Trophoblast cell (in vitro differentiated cells and primary cell): Measurements from ENCODE around the gene CPNE9.

Experiments
- DNase-seq, 2 donors: peaks; one replicate each; pipeline ENCODE4 v3.0.0-alpha.2; 2016
- H2AFZ ChIP-seq: 2 replicates; pipeline ENCODE4 v1.6.1; 2013; ENCODE audit warnings: low read length, moderate library complexity, mild to moderate bottlenecking; ENCODE audit not compliant: insufficient read depth, poor library complexity
- H2AK5ac ChIP-seq: 2 replicates; pipeline ENCODE4 v1.6.1; 2013; ENCODE audit warnings: mild to moderate bottlenecking, low read length
- H2BK120ac ChIP-seq: 2 replicates; pipeline ENCODE4 v1.6.1; 2013; ENCODE audit warnings: low read length, mild to moderate bottlenecking, moderate library complexity; ENCODE audit not compliant: insufficient read depth, poor library complexity
- H2BK12ac ChIP-seq: 2 replicates; pipeline ENCODE4 v1.6.1; 2013; ENCODE audit warnings: mild to moderate bottlenecking, low read length, moderate library complexity
- H2BK5ac ChIP-seq: 2 replicates; pipeline ENCODE4 v1.6.1; 2013; ENCODE audit warnings: low read length, low read depth, moderate library complexity, mild to moderate bottlenecking; ENCODE audit not compliant: poor library complexity
- H3K14ac ChIP-seq: 2 replicates; pipeline ENCODE4 v1.6.1; 2013; ENCODE audit warnings: mild to moderate bottlenecking, low read length
- H3K18ac ChIP-seq: 2 replicates; pipeline ENCODE4 v1.6.1; 2013; ENCODE audit warnings: mild to moderate bottlenecking, low read length
- H3K23ac ChIP-seq: 2 replicates; pipeline ENCODE4 v1.6.1; 2013; ENCODE audit warnings: low read length
- H3K27ac ChIP-seq: 2 replicates; pipeline ENCODE4 v1.5.1; 2013; ENCODE audit warnings: low read depth, mild to moderate bottlenecking, inconsistent platforms, low read length, moderate library complexity
- H3K27me3 ChIP-seq: 2 replicates; pipeline ENCODE4 v1.6.1; 2013; ENCODE audit warnings: inconsistent platforms, mild to moderate bottlenecking, low read length, moderate library complexity; ENCODE audit not compliant: insufficient read depth
- H3K36me3 ChIP-seq, 2 experiments: 1 replicate in 1 of 2; 2 replicates in 1 of 2; pipeline ENCODE4 v1.6.1; 2013; ENCODE audit warnings: low read length in 2 of 2, mild to moderate bottlenecking in 2 of 2, moderate library complexity in 1 of 2; ENCODE audit not compliant: insufficient read depth in 2 of 2, control insufficient read depth in 1 of 2
- H3K4ac ChIP-seq: 2 replicates; pipeline ENCODE4 v1.6.1; 2013; ENCODE audit warnings: low read depth, mild to moderate bottlenecking, low read length, moderate library complexity
- H3K4me1 ChIP-seq, 2 experiments: 1 replicate in 1 of 2; 2 replicates in 1 of 2; pipeline ENCODE4 v1.6.1; 2013; ENCODE audit warnings: low read length in 2 of 2, mild to moderate bottlenecking in 2 of 2, moderate library complexity in 1 of 2; ENCODE audit not compliant: insufficient read depth in 2 of 2, control insufficient read depth in 1 of 2
- H3K4me2 ChIP-seq: 2 replicates; pipeline ENCODE4 v1.6.1; 2013; ENCODE audit warnings: inconsistent platforms, mild to moderate bottlenecking, low read length, moderate library complexity
- H3K4me3 ChIP-seq: 2 replicates; pipeline ENCODE4 v1.5.1; 2013; ENCODE audit warnings: mild to moderate bottlenecking, low read depth, low read length, inconsistent platforms
- H3K79me1 ChIP-seq: one replicate; pipeline ENCODE4 v1.6.1; 2013; ENCODE audit warnings: low read length
- H3K79me2 ChIP-seq: 2 replicates; pipeline ENCODE4 v1.6.1; 2013; ENCODE audit warnings: low read length, mild to moderate bottlenecking; ENCODE audit not compliant: control insufficient read depth, insufficient read depth, poor library complexity
- H3K9ac ChIP-seq: 2 replicates; pipeline ENCODE4 v1.6.1; 2013; ENCODE audit warnings: mild to moderate bottlenecking, low read length
- H3K9me3 ChIP-seq: 2 replicates; pipeline ENCODE4 v1.6.1; 2013; ENCODE audit warnings: low read depth, mild to moderate bottlenecking, control low read depth, inconsistent platforms, low read length; ENCODE audit not compliant: insufficient read depth
- H4K12ac ChIP-seq: 2 replicates; pipeline ENCODE4 v1.6.1; 2013; ENCODE audit warnings: low read depth, mild to moderate bottlenecking, low read length, moderate library complexity
- H4K8ac ChIP-seq: 2 replicates; pipeline ENCODE4 v1.6.1; 2013; ENCODE audit warnings: low read depth, mild to moderate bottlenecking, low read length, moderate library complexity
- H4K91ac ChIP-seq: one replicate; pipeline ENCODE4 v1.6.1; 2013; ENCODE audit warnings: low read depth, mild to moderate bottlenecking, low read length, moderate library complexity
- WGBS: extraction: QIAGEN DNeasy Blood & Tissue Kit; methylation state at CpG from one replicate; pipeline ENCODE4 v1.1.7; 2013; ENCODE audit warnings: missing lambda C conversion rate; ENCODE audit not compliant: insufficient read length, insufficient coverage; ENCODE audit errors: extremely low coverage; 5-methylcytosine and 5-hydroxymethylcytosine counted together

Gene CPNE9

DNA sequence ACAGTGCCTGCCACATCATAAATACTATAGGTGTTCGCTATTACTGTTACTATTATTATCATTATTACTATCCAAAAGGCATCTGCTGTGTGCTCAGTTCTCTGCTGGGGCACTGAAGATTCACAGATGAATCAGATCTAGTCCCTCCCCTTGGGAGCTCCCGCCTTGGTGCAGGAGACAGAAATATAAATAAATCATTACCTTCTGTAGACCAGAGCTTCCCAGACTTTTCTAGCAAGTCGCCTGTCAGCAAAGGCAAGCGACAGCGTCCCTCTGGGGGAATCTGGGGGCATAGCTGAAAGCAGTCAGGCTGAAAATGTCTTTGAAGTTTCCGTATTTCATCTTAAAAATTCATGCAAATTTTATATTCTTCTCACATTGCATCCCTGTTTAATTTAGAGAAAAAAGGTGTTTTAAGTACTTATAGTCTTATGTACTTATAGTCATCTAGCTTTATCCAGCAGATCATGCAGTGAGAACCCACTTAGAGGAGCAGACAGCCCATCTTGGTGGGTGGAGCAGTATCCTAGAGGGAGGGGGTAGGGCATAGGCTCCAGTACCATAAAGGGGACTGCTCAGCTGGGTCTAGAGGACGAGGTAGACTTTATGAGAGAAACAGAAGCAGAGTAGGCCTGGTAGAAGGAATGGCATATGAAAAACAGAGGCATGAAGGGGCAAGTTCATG is 17.5 kb downstream of the CPNE9 start:
- no CpG with 5 or more reads among the region's 7 CpGs for WGBS
- H3K4ac ChIP-seq: no peak overlapping the region
- no peaks in the 10 kb centered on the region for H3K27me3 ChIP-seq
- no peaks in the 10 kb centered on the region for H3K4me1 ChIP-seq
- H3K79me2 ChIP-seq: no peaks in the 10 kb centered on the region
- no peak overlapping the region for H2AFZ ChIP-seq
- no peak overlapping the region for H4K91ac ChIP-seq
- H3K23ac ChIP-seq: no peak overlapping the region
- no peaks in the 10 kb centered on the region for H3K9me3 ChIP-seq
- no peak overlapping the region for H2AK5ac ChIP-seq
- H3K79me1 ChIP-seq: no peaks in the 10 kb centered on the region
- H2BK120ac ChIP-seq: no peak overlapping the region
- H3K4me2 ChIP-seq: no peak overlapping the region
- no peak overlapping the region for H3K14ac ChIP-seq
- H3K4me3 ChIP-seq: no peak overlapping the region
- H3K18ac ChIP-seq: no peak overlapping the region
- DNase-seq: no peak
- no peak overlapping the region for H4K8ac ChIP-seq
- no peak overlapping the region for H3K9ac ChIP-seq
- H2BK12ac ChIP-seq: no peak overlapping the region
- H3K27ac ChIP-seq: no peak overlapping the region
- H3K36me3 ChIP-seq: no peaks in the 10 kb centered on the region
- no peak overlapping the region for H2BK5ac ChIP-seq
- no peak overlapping the region for H4K12ac ChIP-seq

DNA sequence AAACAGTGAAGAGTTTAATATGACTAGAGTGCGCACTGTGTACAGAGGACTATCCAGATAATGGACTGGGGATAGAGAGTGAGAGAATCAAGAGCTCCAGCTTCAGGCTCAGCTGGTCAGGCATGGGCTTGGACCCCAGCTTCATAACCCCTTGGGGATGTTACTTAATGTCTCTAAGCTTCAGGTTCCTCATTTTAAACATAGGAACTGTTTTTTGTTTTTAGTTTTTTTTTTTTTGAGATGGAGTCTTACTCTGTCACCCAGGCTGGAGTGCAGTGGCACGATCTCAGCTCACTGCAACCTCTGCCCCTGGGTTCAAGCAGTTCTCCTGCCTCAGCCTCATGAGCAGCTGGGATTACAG is 18.0 kb downstream of the CPNE9 start:
- H3K4me2 ChIP-seq: no peak overlapping the region
- no peak overlapping the region for H2AK5ac ChIP-seq
- H3K18ac ChIP-seq: no peak overlapping the region
- no peak overlapping the region for H2BK12ac ChIP-seq
- WGBS: no CpG with 5 or more reads among the region's 2 CpGs
- H3K79me1 ChIP-seq: no peaks in the 10 kb centered on the region
- no peaks in the 10 kb centered on the region for H3K9me3 ChIP-seq
- H3K27ac ChIP-seq: no peak overlapping the region
- no peak overlapping the region for H4K8ac ChIP-seq
- H3K14ac ChIP-seq: no peak overlapping the region
- H4K91ac ChIP-seq: no peak overlapping the region
- H2BK5ac ChIP-seq: no peak overlapping the region
- no peaks in the 10 kb centered on the region for H3K27me3 ChIP-seq
- H2AFZ ChIP-seq: no peak overlapping the region
- no peaks in the 10 kb centered on the region for H3K36me3 ChIP-seq
- H4K12ac ChIP-seq: no peak overlapping the region
- H3K9ac ChIP-seq: no peak overlapping the region
- no peak overlapping the region for H3K4ac ChIP-seq
- H3K4me3 ChIP-seq: no peak overlapping the region
- no peak overlapping the region for H3K23ac ChIP-seq
- DNase-seq: no peak
- no peak overlapping the region for H2BK120ac ChIP-seq
- no peaks in the 10 kb centered on the region for H3K4me1 ChIP-seq
- no peaks in the 10 kb centered on the region for H3K79me2 ChIP-seq

DNA sequence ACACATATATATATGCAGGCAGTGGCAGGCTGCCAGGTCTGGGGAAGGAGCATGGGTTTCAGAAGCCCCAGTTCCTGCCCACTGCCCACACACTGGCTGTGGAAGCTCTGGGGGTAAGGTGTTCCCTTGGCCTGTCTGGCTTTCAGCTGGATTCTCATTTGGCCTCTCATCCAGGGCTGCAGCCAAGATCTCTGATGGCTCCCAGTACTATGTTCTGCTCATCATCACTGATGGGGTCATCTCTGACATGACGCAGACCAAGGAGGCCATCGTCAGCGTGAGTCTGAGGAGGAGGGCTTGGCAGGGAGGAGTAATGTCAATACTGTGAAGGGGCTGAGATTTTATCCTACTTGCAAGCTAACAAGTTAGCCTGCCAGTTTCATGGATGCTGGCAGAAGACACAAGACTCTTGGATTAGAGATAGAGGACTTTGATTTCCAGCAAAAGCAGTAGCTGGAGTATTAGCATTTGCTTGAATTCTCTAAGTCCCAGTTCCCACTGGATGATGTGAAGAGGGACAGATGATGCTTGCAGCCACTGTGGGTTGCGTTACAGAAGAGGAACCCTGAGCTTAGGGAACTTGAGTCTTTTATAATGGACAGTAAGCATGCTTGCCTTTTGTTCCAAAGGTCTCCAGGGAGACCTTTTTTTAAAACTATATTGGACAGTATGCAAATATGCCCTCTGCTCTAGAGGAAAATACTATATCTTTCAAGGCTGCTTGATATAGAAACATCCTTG is 22.3 kb downstream of the CPNE9 start:
- Histone ChIP-seq H3K79me2 (no peaks in the 10 kb centered on the region), H3K4me1 (no peaks in the 10 kb centered on the region), H3K27me3 (no peaks in the 10 kb centered on the region), H2BK120ac (no peak overlapping the region), H3K9ac (no peak overlapping the region), H3K18ac (no peak overlapping the region), H3K36me3 (no peaks in the 10 kb centered on the region), H3K4me3 (no peak overlapping the region), H3K27ac (no peak overlapping the region), H2AK5ac (no peak overlapping the region), H2BK12ac (no peak overlapping the region), H4K8ac (no peak overlapping the region), H3K9me3 (no peaks in the 10 kb centered on the region), H4K12ac (no peak overlapping the region), H3K14ac (no peak overlapping the region), H3K23ac (no peak overlapping the region), H4K91ac (no peak overlapping the region), H2AFZ (no peak overlapping the region), H2BK5ac (no peak overlapping the region), H3K4ac (no peak overlapping the region), H3K79me1 (peaks cover 1% of the 10 kb centered on the region), H3K4me2 (no peak overlapping the region)
- WGBS: no CpG with 5 or more reads among the region's 4 CpGs
- DNase-seq: no peak

DNA sequence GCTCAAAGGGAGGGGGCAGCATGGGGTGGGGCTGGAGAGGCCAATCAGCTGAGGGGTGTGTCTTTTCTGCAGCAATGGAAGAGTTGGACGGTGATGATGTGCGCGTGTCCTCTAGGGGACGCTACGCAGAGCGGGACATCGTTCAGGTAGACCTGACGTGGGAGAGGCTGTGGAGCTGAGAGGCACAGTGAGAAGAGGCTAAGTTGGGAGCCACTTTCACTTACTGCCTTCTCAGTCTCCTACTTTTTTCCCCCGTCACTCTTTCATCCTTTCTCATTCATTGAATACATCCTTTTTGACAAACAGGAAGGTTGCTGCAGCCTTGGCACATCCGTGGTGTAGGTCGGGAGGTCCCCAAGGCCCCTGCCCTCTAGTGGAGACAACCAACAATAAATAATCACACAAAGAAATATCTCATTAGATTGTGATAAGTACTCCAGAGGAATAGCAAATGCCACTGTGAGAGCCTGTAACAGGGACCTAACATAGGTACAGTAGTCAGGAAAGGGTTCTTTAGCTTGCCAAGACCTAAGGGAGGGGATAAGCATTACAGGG is 23.5 kb downstream of the CPNE9 start:
- Histone ChIP-seq H2BK12ac (no peak overlapping the region), H4K12ac (no peak overlapping the region), H3K14ac (no peak overlapping the region), H3K18ac (no peak overlapping the region), H2AFZ (no peak overlapping the region), H3K9me3 (no peaks in the 10 kb centered on the region), H3K4me3 (no peak overlapping the region), H2AK5ac (no peak overlapping the region), H3K9ac (no peak overlapping the region), H3K4ac (no peak overlapping the region), H2BK120ac (no peak overlapping the region), H3K36me3 (no peaks in the 10 kb centered on the region), H3K4me2 (peak overlapping the region; percentile 21), H3K27ac (no peak overlapping the region), H2BK5ac (no peak overlapping the region), H3K4me1 (no peaks in the 10 kb centered on the region), H3K79me2 (peaks cover 8% of the 10 kb centered on the region), H4K91ac (no peak overlapping the region), H3K27me3 (no peaks in the 10 kb centered on the region), H3K79me1 (peaks cover 9% of the 10 kb centered on the region), H4K8ac (no peak overlapping the region), H3K23ac (no peak overlapping the region)
- peak in 1 of 2 donors; percentile 12 for DNase-seq
- no CpG with 5 or more reads among the region's 11 CpGs for WGBS
